GM12891 (cell line): ENCODE data around the gene RAB26.

Experiments used
- POLR2A ChIP-seq: IDR thresholded peaks from 2 replicates; pipeline ENCODE4 v1.6.1; 2011; ENCODE audit warnings: low read depth, low read length, control low read depth
- POLR2AphosphoS5 ChIP-seq: IDR thresholded peaks from 2 replicates; pipeline ENCODE4 v1.6.1; 2011; ENCODE audit warnings: low read depth, low read length, control low read depth

GRCh38 chr16:2151188-2152091, 3.0 kb downstream of the RAB26 start:
- peak; percentile 63; the same call in 1 of the 2 replicates for TF ChIP-seq POLR2AphosphoS5
- TF ChIP-seq POLR2A = no peak; the same call in 1 of the 2 replicates
